Naive thymus-derived CD4-positive, alpha-beta T cell (primary cell): ENCODE measurements around the gene TMEM169. TPM values are rescaled to one million over a fixed set of nuclear protein-coding genes. Genes with fewer than 3 reads are reported as not detected.

Experiments
- ATAC-seq: fragments of 150-1000 bp; cut with Tn5 transposase; 2 replicates; pipeline ENCODE4 v1.10.0; 2021; ENCODE audit warnings: mild to moderate bottlenecking, moderate library complexity
- CTCF ChIA-PET: fragments of 350-600 bp; sonication (Branson Sonifier 250); formaldehyde crosslinking; loops from one replicate; lab custom pipeline; 2021; ENCODE audit warnings: antibody characterized with exemption; lab: Charles Lee
- POLR2A ChIA-PET: fragments of 350-600 bp; sonication (Branson Sonifier 250); formaldehyde crosslinking; loops from one replicate; lab custom pipeline; 2021; ENCODE audit warnings: antibody characterized with exemption, inconsistent platforms; lab: Charles Lee
- DNase-seq, 9 donors: peaks; one replicate each; pipeline versions ENCODE4 v3.0.0 to v3.0.0-alpha.2; 2020 to 2022; ENCODE audit warnings: mixed read lengths in 1 of 9
- H3K27ac ChIP-seq: one replicate; pipeline ENCODE4 v1.7.0; 2013; ENCODE audit warnings: mild to moderate bottlenecking, low read depth, low read length, moderate library complexity
- H3K27me3 ChIP-seq, 2 donors: one replicate each; pipeline ENCODE4 v1.7.0; 2013; ENCODE audit warnings: low read length in 2 of 2, mild to moderate bottlenecking in 2 of 2, moderate library complexity in 2 of 2; ENCODE audit not compliant: control insufficient read depth in 2 of 2, insufficient read depth in 2 of 2
- H3K36me3 ChIP-seq, 3 experiments: 1 replicate in 2 of 3; 2 replicates in 1 of 3; pipeline ENCODE4 v1.7.0; 2013; ENCODE audit warnings: low read length in 3 of 3, mild to moderate bottlenecking in 3 of 3, moderate library complexity in 1 of 3; ENCODE audit not compliant: insufficient read depth in 3 of 3, control insufficient read depth in 2 of 3
- H3K4me1 ChIP-seq, 2 donors: one replicate each; pipeline ENCODE4 v1.7.0; 2013; ENCODE audit warnings: low read length in 2 of 2, mild to moderate bottlenecking in 2 of 2, moderate library complexity in 1 of 2; ENCODE audit not compliant: control insufficient read depth in 2 of 2, insufficient read depth in 2 of 2
- H3K4me3 ChIP-seq: 2 replicates; pipeline ENCODE4 v1.7.0; 2013; ENCODE audit warnings: mild to moderate bottlenecking, low read length
- H3K9me3 ChIP-seq, 3 experiments: 1 replicate in 2 of 3; 2 replicates in 1 of 3; pipeline ENCODE4 v1.7.0; 2013; ENCODE audit warnings: low read length in 3 of 3; ENCODE audit not compliant: control insufficient read depth in 2 of 3
- H3K27ac Mint-ChIP-seq, 9 donors: one replicate each; pipeline ENCODE4 v1.8.0; 2020 to 2022; ENCODE audit warnings: mixed read lengths in 9 of 9, mild to moderate bottlenecking in 8 of 9, moderate library complexity in 5 of 9, inconsistent platforms in 2 of 9
- H3K27me3 Mint-ChIP-seq, 5 donors: one replicate each; pipeline ENCODE4 v1.8.0; 2021 to 2022; ENCODE audit warnings: mixed read lengths in 5 of 5, mild to moderate bottlenecking in 1 of 5
- H3K36me3 Mint-ChIP-seq, 5 donors: one replicate each; pipeline ENCODE4 v1.8.0; 2020 to 2022; ENCODE audit warnings: mixed read lengths in 5 of 5, mild to moderate bottlenecking in 3 of 5, inconsistent platforms in 1 of 5
- H3K4me1 Mint-ChIP-seq, 7 donors: one replicate each; pipeline ENCODE4 v1.8.0; 2020 to 2022; ENCODE audit warnings: mixed read lengths in 7 of 7, mild to moderate bottlenecking in 3 of 7, inconsistent platforms in 1 of 7
- H3K4me3 Mint-ChIP-seq, 10 donors: one replicate each; pipeline ENCODE4 v1.8.0; 2020 to 2022; ENCODE audit warnings: mild to moderate bottlenecking in 10 of 10, mixed read lengths in 10 of 10, moderate library complexity in 6 of 10, inconsistent platforms in 2 of 10
- H3K9me3 Mint-ChIP-seq, 11 donors: one replicate each; pipeline ENCODE4 v1.8.0; 2020 to 2022; ENCODE audit warnings: mixed read lengths in 11 of 11, mild to moderate bottlenecking in 4 of 11, inconsistent platforms in 1 of 11, moderate library complexity in 1 of 11
- intact Hi-C, 2 donors: fragments of 100-400 bp; cut with micrococcal nuclease; formaldehyde crosslinking; loops; one replicate each; pipeline ENCODE4 v1.15.1; 2023
- polyA plus RNA-seq, 2 donors: library from polyadenylated mRNA; unstranded; fragments of 300-500 nt; fragmentation: Illumina TruSeq; gene quantifications; one replicate each; pipeline ENCODE4 v1.2.3, GENCODE V29; 2021
- total RNA-seq, 6 experiments: library from RNA in 5 of 6; stranded (reverse) in 5 of 6; gene quantifications; 1 replicate in 5 of 6; 2 replicates in 1 of 6; pipeline ENCODE4 v1.2.3 and lab custom pipeline; 2021 to 2026

Gene TMEM169
- total and polyA plus RNA-seq, 7 experiments from 2014 or later, result 2.0 to 5.1 (median 3.7) TPM

DNA sequence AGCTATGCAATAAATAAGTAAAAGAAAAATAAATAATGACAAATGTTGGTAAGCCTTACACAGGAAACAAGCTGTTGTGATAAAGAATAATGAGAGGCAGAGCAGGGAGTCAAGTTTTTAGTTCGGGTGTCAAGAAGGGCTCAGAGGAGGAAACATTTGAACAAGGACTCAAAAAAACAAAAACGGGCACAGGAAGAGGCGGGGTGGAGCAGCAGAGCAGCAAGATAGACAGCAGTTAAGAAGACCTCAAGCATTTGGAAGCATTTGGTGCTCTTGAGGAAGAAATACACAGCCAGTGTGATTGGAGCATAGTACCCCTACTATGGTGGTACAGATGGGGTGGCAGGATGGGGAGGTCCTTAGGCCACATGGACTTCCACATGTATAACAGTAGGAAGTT is 2.8 kb downstream of the TMEM169 start:
- Histone ChIP-seq H3K27me3 (no peaks in the 10 kb centered on the region), H3K4me3 (peak overlapping the region; percentile 15), H3K36me3 (peaks cover 0 to 3% (median 0%) of the 10 kb centered on the region in 3 experiments), H3K9me3 (no peaks in the 10 kb centered on the region), H3K4me1 (peaks cover 42 to 53% of the 10 kb centered on the region in 2 donors), H3K27ac (peak overlapping the region; percentile 77)
- H3K4me3 Mint-ChIP-seq, result peak overlapping the region; percentile 76 to 97 (median 93)
- H3K9me3 Mint-ChIP-seq, result no peaks in the 10 kb centered on the region
- peak; percentile 32 for ATAC-seq
- peak in 7 of 9 donors; percentile 38 to 58 (median 46) for DNase-seq
- CTCF ChIA-PET, result interaction anchor here (0.8 to 2.0 kb wide), 9 partner anchors 10 to 52 kb away, joined by 3 to 14 read pairs (median 5); partner anchors contain the start of gene XRCC5
- intact Hi-C loops, result loop anchor here (1.0 to 10.0 kb wide), 6 partner anchors 9 to 1280 kb away; partner anchors contain the start of genes BARD1 (in 2 of the 2), ATIC (in 1 of the 2) and XRCC5 (in 1 of the 2)
- H3K27ac Mint-ChIP-seq, result peak overlapping the region; percentile 86 to 99 (median 95)
- POLR2A ChIA-PET, result interaction anchor here (0.7 to 7.3 kb wide), 7 partner anchors 9 to 27 kb away, joined by 3 to 166 read pairs (median 4); partner anchors contain the start of gene XRCC5
- H3K4me1 Mint-ChIP-seq, result peaks cover 53 to 81% (median 66%) of the 10 kb centered on the region in 7 donors
- H3K27me3 Mint-ChIP-seq, result no peaks in the 10 kb centered on the region
- H3K36me3 Mint-ChIP-seq, result peaks cover 0 to 16% (median 9%) of the 10 kb centered on the region in 5 donors

- H3K27me3 Mint-ChIP-seq, result no peaks in the 10 kb centered on the region
- DNase-seq (no peak), ATAC-seq (no peak)
- Histone ChIP-seq H3K4me1 (peaks cover 33 to 45% of the 10 kb centered on the region in 2 donors), H3K9me3 (no peaks in the 10 kb centered on the region), H3K4me3 (no peak overlapping the region), H3K36me3 (peaks cover 0 to 2% (median 0%) of the 10 kb centered on the region in 3 experiments), H3K27ac (peak overlapping the region; percentile 45), H3K27me3 (no peaks in the 10 kb centered on the region)
- H3K9me3 Mint-ChIP-seq, result no peaks in the 10 kb centered on the region
- ChIA-PET POLR2A (interaction anchor here (0.6 to 7.3 kb wide), 3 partner anchors 7 to 83 kb away, joined by 3 to 166 read pairs (median 3); partner anchors contain the start of gene XRCC5), CTCF (interaction anchor here (0.6 kb wide), 1 partner anchor 27 kb away, joined by 3 read pairs; no protein-coding TSS in a partner anchor)
- peak overlapping the region in 5 of 10 donors; percentile 5 to 36 (median 33) for H3K4me3 Mint-ChIP-seq
- intact Hi-C loops, result loop anchor here (10.0 kb wide), 1 partner anchor 1282 kb away; the partner anchor contains the start of gene BARD1 (in 2 of the 2)
- peaks cover 5 to 18% (median 13%) of the 10 kb centered on the region in 5 donors for H3K36me3 Mint-ChIP-seq
- peak overlapping the region; percentile 15 to 97 (median 73) for H3K27ac Mint-ChIP-seq
- H3K4me1 Mint-ChIP-seq, result peaks cover 46 to 79% (median 63%) of the 10 kb centered on the region in 7 donors
Measured at GRCh38 chr2:216086207-216086893, 4.6 kb downstream of the TMEM169 start.

GRCh38 chr2:216090369-216090786 is 8.7 kb downstream of the TMEM169 start:
- H3K4me3 Mint-ChIP-seq, result no peak overlapping the region
- intact Hi-C loops, result no loop called here
- H3K27me3 ChIP-seq, result no peaks in the 10 kb centered on the region
- H3K4me1 ChIP-seq, result peaks cover 3 to 15% of the 10 kb centered on the region in 2 donors
- peaks cover 18 to 45% (median 38%) of the 10 kb centered on the region in 7 donors for H3K4me1 Mint-ChIP-seq
- ATAC-seq (no peak), DNase-seq (no peak)
- peaks cover 5 to 18% (median 13%) of the 10 kb centered on the region in 5 donors for H3K36me3 Mint-ChIP-seq
- H3K9me3 Mint-ChIP-seq, result no peaks in the 10 kb centered on the region
- CTCF ChIA-PET, result no interaction called here
- no peaks in the 10 kb centered on the region for H3K36me3 ChIP-seq
- POLR2A ChIA-PET, result interaction anchor here (2.6 kb wide), 1 partner anchor 19 kb away, joined by 16 read pairs; the partner anchor contains the start of gene XRCC5
- peak overlapping the region in 3 of 9 donors; percentile 4 to 69 (median 6) for H3K27ac Mint-ChIP-seq
- no peak overlapping the region for H3K4me3 ChIP-seq
- H3K9me3 ChIP-seq, result no peaks in the 10 kb centered on the region
- no peaks in the 10 kb centered on the region for H3K27me3 Mint-ChIP-seq
- no peak overlapping the region for H3K27ac ChIP-seq

DNA sequence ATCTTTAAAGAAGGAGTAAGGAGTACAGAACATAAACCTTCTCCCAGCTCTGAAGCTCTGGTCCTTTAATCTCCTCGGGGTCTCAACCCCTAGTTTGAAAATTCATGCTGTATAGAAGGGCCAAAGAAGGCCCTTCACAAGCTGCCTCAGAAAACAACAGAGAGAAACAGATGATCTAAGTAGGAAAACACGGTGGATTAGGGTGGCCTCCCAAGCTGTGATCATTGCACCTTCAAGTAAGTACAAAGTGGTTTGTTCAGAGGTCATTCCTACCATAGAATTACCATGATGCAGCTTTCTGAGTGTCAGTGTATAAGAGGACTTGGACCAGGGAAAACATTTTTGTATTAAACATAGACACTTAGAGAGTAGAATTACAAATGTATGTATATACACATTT is 10.9 kb downstream of the TMEM169 start:
- H3K4me3 Mint-ChIP-seq, result peak overlapping the region in 1 of 10 donors; percentile 12
- POLR2A ChIA-PET, result interaction anchor here (0.9 to 1.4 kb wide), 2 partner anchors 9 to 16 kb away, joined by 3 to 4 read pairs; no protein-coding TSS in a partner anchor

GRCh38 chr2:216094701-216095100 is 13.0 kb downstream of the TMEM169 start:
- H3K4me1 Mint-ChIP-seq, result peaks cover 7 to 25% (median 16%) of the 10 kb centered on the region in 7 donors
- no peak overlapping the region for H3K27ac Mint-ChIP-seq
- H3K4me3 Mint-ChIP-seq, result no peak overlapping the region
- ChIA-PET POLR2A (interaction anchor here (1.0 to 1.6 kb wide), 2 partner anchors 10 to 14 kb away, joined by 3 to 4 read pairs; partner anchors contain the start of gene XRCC5), CTCF (no interaction called here)
- peaks cover 0 to 3% (median 0%) of the 10 kb centered on the region in 3 experiments for H3K36me3 ChIP-seq
- H3K9me3 ChIP-seq, result no peaks in the 10 kb centered on the region
- ATAC-seq (no peak), DNase-seq (no peak)
- H3K27me3 ChIP-seq, result no peaks in the 10 kb centered on the region
- no peaks in the 10 kb centered on the region for H3K9me3 Mint-ChIP-seq
- intact Hi-C loops, result no loop called here
- H3K27me3 Mint-ChIP-seq, result no peaks in the 10 kb centered on the region
- no peaks in the 10 kb centered on the region for H3K4me1 ChIP-seq
- H3K36me3 Mint-ChIP-seq, result peaks cover 5 to 21% (median 9%) of the 10 kb centered on the region in 5 donors
- H3K4me3 ChIP-seq, result no peak overlapping the region
- H3K27ac ChIP-seq, result no peak overlapping the region

More for the DNA sequence above, 10.9 kb downstream of the TMEM169 start:
- Mint-ChIP-seq H3K4me1 (peaks cover 12 to 31% (median 23%) of the 10 kb centered on the region in 7 donors), H3K27ac (peak overlapping the region in 1 of 9 donors; percentile 10), H3K27me3 (no peaks in the 10 kb centered on the region), H3K9me3 (no peaks in the 10 kb centered on the region), H3K36me3 (peaks cover 10 to 26% (median 13%) of the 10 kb centered on the region in 5 donors)
- no peaks in the 10 kb centered on the region for H3K4me1 ChIP-seq
- no peaks in the 10 kb centered on the region for H3K36me3 ChIP-seq
- intact Hi-C loops, result no loop called here
- no peak overlapping the region for H3K27ac ChIP-seq
- DNase-seq (no peak), ATAC-seq (no peak)
- CTCF ChIA-PET, result interaction anchor here (0.6 to 1.3 kb wide), 4 partner anchors 18 to 76 kb away, joined by 3 to 4 read pairs (median 4); no protein-coding TSS in a partner anchor
- no peaks in the 10 kb centered on the region for H3K9me3 ChIP-seq
- no peaks in the 10 kb centered on the region for H3K27me3 ChIP-seq
- H3K4me3 ChIP-seq, result no peak overlapping the region
